H1 (cell line): ENCODE measurements around the gene DAND5. TPM values are rescaled to one million over a fixed set of nuclear protein-coding genes. Genes with fewer than 3 reads are reported as not detected.
A peak's percentile ranks its signal among the peaks of the same experiment; 100 is the strongest.

Experiments
- CTCF ChIA-PET: fragments of 300-600 bp; sonication (Branson Sonifier 250); formaldehyde crosslinking; loops from one replicate; lab custom pipeline; 2021; ENCODE audit not compliant: partially characterized antibody; lab: Charles Lee
- POLR2A ChIA-PET: fragments of 300-600 bp; sonication (Branson Sonifier 250); formaldehyde crosslinking; loops from one replicate; lab custom pipeline; 2021; ENCODE audit warnings: inconsistent platforms; ENCODE audit not compliant: partially characterized antibody; lab: Charles Lee
- DNase-seq, 2 experiments: peaks; one replicate each; pipeline versions ENCODE4 v3.0.0 to v3.0.0-alpha.2; 2010 to 2022; ENCODE audit warnings: low spot score in 2 of 2, low read depth in 1 of 2, mixed read lengths in 1 of 2
- FAIRE-seq: peaks from 2 replicates; lab custom pipeline; 2011; peaks lifted over from hg19 to GRCh38; lab: Jason Lieb, UNC
- H2AFZ ChIP-seq: 2 replicates; pipeline ENCODE4 v1.8.1; 2012; ENCODE audit warnings: low read length, inconsistent platforms
- H2AK5ac ChIP-seq: 2 replicates; pipeline ENCODE4 v1.6.1; 2013; ENCODE audit warnings: low read depth, low read length
- H2BK120ac ChIP-seq: replicated peaks from 2 replicates; pipeline ENCODE3; 2013; ENCODE audit warnings: low read depth, low read length, inconsistent platforms
- H2BK12ac ChIP-seq: 2 replicates; pipeline ENCODE4 v1.6.1; 2013; ENCODE audit warnings: low read depth, low read length
- H2BK15ac ChIP-seq: 2 replicates; pipeline ENCODE4 v1.6.1; 2013; ENCODE audit warnings: low read length
- H2BK20ac ChIP-seq: 2 replicates; pipeline ENCODE4 v1.6.1; 2013; ENCODE audit warnings: low read length
- H2BK5ac ChIP-seq: 2 replicates; pipeline ENCODE4 v1.6.1; 2013; ENCODE audit warnings: low read depth, low read length
- H3K14ac ChIP-seq: 2 replicates; pipeline ENCODE4 v1.6.1; 2013; ENCODE audit warnings: inconsistent platforms; ENCODE audit not compliant: insufficient read length
- H3K18ac ChIP-seq: 2 replicates; pipeline ENCODE4 v1.6.1; 2013; ENCODE audit warnings: low read length; ENCODE audit errors: extremely low read depth
- H3K23ac ChIP-seq: 2 replicates; pipeline ENCODE4 v1.6.1; 2013; ENCODE audit warnings: inconsistent platforms; ENCODE audit not compliant: insufficient read length
- H3K23me2 ChIP-seq: 2 replicates; pipeline ENCODE4 v1.6.1; 2013; ENCODE audit warnings: low read depth, low read length
- H3K27ac ChIP-seq: 2 replicates; pipeline ENCODE4 v1.6.1; 2011; ENCODE audit warnings: low read depth, low read length, inconsistent platforms
- H3K27me3 ChIP-seq, 4 experiments: replicated peaks in 1 of 4; 1 replicate in 1 of 4; 2 replicates in 3 of 4; pipeline versions ENCODE4 v1.6.1 to v1.8.1; 2011 to 2013; ENCODE audit warnings: low read length in 3 of 4, mild to moderate bottlenecking in 3 of 4, inconsistent platforms in 2 of 4, mixed read lengths in 2 of 4, moderate library complexity in 1 of 4; ENCODE audit not compliant: control insufficient read depth in 3 of 4, insufficient read depth in 3 of 4; ENCODE audit errors: extremely low read depth in 1 of 4
- H3K36me3 ChIP-seq, 4 experiments: 2 replicates each; pipeline versions ENCODE4 v1.6.1 to v1.8.1; 2011 to 2013; ENCODE audit warnings: mild to moderate bottlenecking in 4 of 4, low read length in 3 of 4, moderate library complexity in 2 of 4, control low read depth in 1 of 4, inconsistent platforms in 1 of 4; ENCODE audit not compliant: insufficient read depth in 4 of 4, control insufficient read depth in 2 of 4
- H3K4ac ChIP-seq: replicated peaks from 2 replicates; pipeline ENCODE3; 2013; ENCODE audit warnings: low read length, low read depth, mixed read lengths, inconsistent platforms; ENCODE audit not compliant: insufficient read length
- H3K4me1 ChIP-seq, 4 experiments: replicated peaks in 1 of 4; 1 replicate in 1 of 4; 2 replicates in 3 of 4; pipeline versions ENCODE4 v1.6.1 to v1.8.1; 2011 to 2013; ENCODE audit warnings: low read length in 3 of 4, inconsistent platforms in 2 of 4, mixed read lengths in 1 of 4; ENCODE audit not compliant: insufficient read depth in 4 of 4, control insufficient read depth in 3 of 4
- H3K4me2 ChIP-seq, 2 experiments: 2 replicates each; pipeline versions ENCODE4 v1.6.1 to v1.8.1; 2011 to 2013; ENCODE audit warnings: low read depth in 2 of 2, low read length in 2 of 2, control low read depth in 1 of 2, inconsistent platforms in 1 of 2, mild to moderate bottlenecking in 1 of 2; ENCODE audit not compliant: insufficient read depth in 1 of 2
- H3K4me3 ChIP-seq, 4 experiments: fragments of 200-600, 300-600 bp in 1 of 4; sonication (generic), shearing (Covaris generic), sonication (Bioruptor Twin) in 1 of 4; 2 replicates each; pipeline versions ENCODE4 v1.5.1 to v1.8.1; 2011 to 2016; ENCODE audit warnings: low read length in 4 of 4, low read depth in 3 of 4, control low read depth in 2 of 4, inconsistent platforms in 2 of 4, mild to moderate bottlenecking in 2 of 4, mixed read lengths in 1 of 4, moderate library complexity in 1 of 4; ENCODE audit not compliant: insufficient read depth in 2 of 4; ENCODE audit errors: extremely low read depth in 1 of 4
- H3K56ac ChIP-seq: replicated peaks from 2 replicates; pipeline ENCODE3; 2013; ENCODE audit warnings: low read depth, mild to moderate bottlenecking, mixed read lengths, low read length, inconsistent platforms; ENCODE audit not compliant: insufficient read length
- H3K79me1 ChIP-seq: 2 replicates; pipeline ENCODE4 v1.6.1; 2013; ENCODE audit warnings: low read depth, low read length, control low read depth
- H3K79me2 ChIP-seq, 2 experiments: 2 replicates each; pipeline versions ENCODE4 v1.6.1 to v1.8.1; 2012 to 2013; ENCODE audit warnings: low read length in 2 of 2, mild to moderate bottlenecking in 2 of 2, inconsistent platforms in 1 of 2; ENCODE audit not compliant: insufficient read depth in 2 of 2, control insufficient read depth in 1 of 2
- H3K9ac ChIP-seq, 4 experiments: replicated peaks in 1 of 4; 1 replicate in 1 of 4; 2 replicates in 3 of 4; pipeline versions ENCODE4 v1.6.1 to v1.8.1; 2011 to 2013; ENCODE audit warnings: low read depth in 3 of 4, low read length in 3 of 4, control low read depth in 2 of 4, mild to moderate bottlenecking in 2 of 4, moderate library complexity in 2 of 4, inconsistent platforms in 1 of 4; ENCODE audit errors: extremely low read depth in 1 of 4
- H3K9me3 ChIP-seq, 2 experiments: 2 replicates each; pipeline versions ENCODE4 v1.6.1 to v1.8.1; 2012 to 2013; ENCODE audit warnings: mild to moderate bottlenecking in 2 of 2, moderate library complexity in 2 of 2, control low read depth in 1 of 2, inconsistent platforms in 1 of 2, low read depth in 1 of 2, low read length in 1 of 2, mixed read lengths in 1 of 2; ENCODE audit not compliant: insufficient read depth in 2 of 2
- H4K20me1 ChIP-seq, 2 experiments: replicated peaks in 1 of 2; 2 replicates each; pipeline versions ENCODE3 to v1.8.1; 2011 to 2013; ENCODE audit warnings: inconsistent platforms in 2 of 2, low read length in 2 of 2, mild to moderate bottlenecking in 1 of 2; ENCODE audit not compliant: insufficient read depth in 2 of 2, control insufficient read depth in 1 of 2
- H4K5ac ChIP-seq: 2 replicates; pipeline ENCODE4 v1.6.1; 2013; ENCODE audit warnings: low read length, low read depth, mixed read lengths, inconsistent platforms; ENCODE audit not compliant: insufficient read length
- H4K8ac ChIP-seq: 2 replicates; pipeline ENCODE4 v1.8.0; 2013; ENCODE audit warnings: mild to moderate bottlenecking, moderate library complexity, low read length, inconsistent platforms; ENCODE audit not compliant: insufficient read depth; ENCODE audit errors: extremely low read depth
- H4K91ac ChIP-seq: replicated peaks from 2 replicates; pipeline ENCODE3; 2013; ENCODE audit warnings: low read length, mixed read lengths, inconsistent platforms; ENCODE audit not compliant: insufficient read length
- CHD1 ChIP-seq: IDR thresholded peaks from 2 replicates; pipeline ENCODE4 v1.6.1; 2012; ENCODE audit warnings: low read depth, low read length, improper control_type of control experiment
- JUN ChIP-seq: IDR thresholded peaks from 2 replicates; pipeline ENCODE4 v1.6.1; 2011; ENCODE audit warnings: low read depth, mild to moderate bottlenecking, improper control_type of control experiment, low read length
- JUND ChIP-seq: IDR thresholded peaks from 2 replicates; pipeline ENCODE4 v1.6.1; 2011; ENCODE audit warnings: mild to moderate bottlenecking, improper control_type of control experiment, low read length
- SIN3A ChIP-seq, 2 experiments: IDR thresholded peaks in 1 of 2; conservative IDR thresholded peaks in 1 of 2; 2 replicates each; pipeline ENCODE4 v1.6.1; 2011 to 2012; ENCODE audit warnings: low read length in 2 of 2, improper control_type of control experiment in 1 of 2, low read depth in 1 of 2, mild to moderate bottlenecking in 1 of 2
- SP2 ChIP-seq: IDR thresholded peaks from 2 replicates; pipeline ENCODE4 v1.6.1; 2012; ENCODE audit warnings: mild to moderate bottlenecking, low read length, inconsistent platforms
- TAF1 ChIP-seq: IDR thresholded peaks from 2 replicates; pipeline ENCODE4 v1.6.1; 2011; ENCODE audit warnings: mild to moderate bottlenecking, low read depth, low read length
- TEAD4 ChIP-seq: IDR thresholded peaks from 2 replicates; pipeline ENCODE4 v1.6.1; 2012; ENCODE audit warnings: low read depth, low read length, inconsistent platforms, mixed read lengths
- WGBS, 2 experiments: shearing (Covaris generic) in 1 of 2; methylation state at CpG; one replicate each; pipeline versions ENCODE4 v1.1.6 to v1.1.7; 2013 to 2015; ENCODE audit warnings: low lambda C conversion rate in 2 of 2, mixed read lengths in 2 of 2, inconsistent platforms in 1 of 2, low coverage in 1 of 2, missing lambda C conversion rate in 1 of 2; ENCODE audit not compliant: insufficient replicate concordance in 2 of 2, insufficient coverage in 1 of 2, insufficient read length in 1 of 2; ENCODE audit errors: extremely low coverage in 1 of 2, missing lambda C conversion rate in 1 of 2; 5-methylcytosine and 5-hydroxymethylcytosine counted together
- polyA plus RNA-seq, 7 experiments: library from polyadenylated mRNA; depleted of rRNA in 3 of 7; stranded (reverse) in 5 of 7; unstranded in 2 of 7; fragments of >200 nt in 5 of 7; fragments of 200-250 nt in 2 of 7; gene quantifications; 1 replicate in 5 of 7; 2 replicates in 1 of 7; 4 replicates in 1 of 7; pipeline versions ENCODE4 v1.2.1 to v1.2.3, GENCODE V29; 2011 to 2013; ENCODE audit warnings: missing spikeins in 2 of 7, mixed read lengths in 2 of 7
- total RNA-seq: library from RNA; stranded (reverse); fragmentation: NEBNext Ultra II Directional; extraction: Animal tissue kit (Norgen Biotek cat#: 25700); gene quantifications from 2 replicates; pipeline ENCODE4 v1.2.1, GENCODE V29; 2021

Gene DAND5
- total and polyA plus RNA-seq, 2 of the 8 experiments (the other 6 are each of a cell fraction or from before 2014, with no cell fraction given), result 0.14 to 0.17 TPM

- H3K4ac ChIP-seq, result no peak overlapping the region
- no peak overlapping the region for H4K5ac ChIP-seq
- no peak overlapping the region for H4K91ac ChIP-seq
- H2AK5ac ChIP-seq, result no peak overlapping the region
- no peak overlapping the region for H3K9ac ChIP-seq
- H3K9me3 ChIP-seq, result no peaks in the 10 kb centered on the region
- ChIA-PET CTCF (no interaction called here), POLR2A (no interaction called here)
- H3K4me3 ChIP-seq, result no peak overlapping the region
- peaks cover 0 to 13% (median 5%) of the 10 kb centered on the region in 4 experiments; a peak in 4 of 7 replicates for H3K4me1 ChIP-seq
- H3K14ac ChIP-seq, result no peak overlapping the region
- 72% methylated on average over 10 of the region's 10 CpGs; no CpG with 5 or more reads in 1 of the 2 experiments for WGBS, 2 experiments
- H3K18ac ChIP-seq, result no peak overlapping the region
- peaks cover 0 to 26% of the 10 kb centered on the region in 2 experiments for H4K20me1 ChIP-seq
- no peak overlapping the region for H2BK20ac ChIP-seq
- no peaks in the 10 kb centered on the region for H3K79me2 ChIP-seq
- no peak overlapping the region for H4K8ac ChIP-seq
- no peak overlapping the region for H3K23ac ChIP-seq
- H3K79me1 ChIP-seq, result no peaks in the 10 kb centered on the region
- DNase-seq (no peak), FAIRE-seq (no peak)
- H2BK12ac ChIP-seq, result peak overlapping the region; percentile 63; the same call in 1 of the 2 replicates
- H3K23me2 ChIP-seq, result peaks cover 26% of the 10 kb centered on the region
- TF ChIP-seq SIN3A (conservative IDR thresholded peaks at IDR 0.05 in 1 of 2, IDR thresholded peaks at IDR 0.05 in 1 of 2; ENCODE audit: low read depth in 1 of 2, low read length in 2 of 2) (no peak), SP2 (no peak), JUND (no peak), JUN (no peak), TEAD4 (no peak), TAF1 (no peak), CHD1 (no peak)
- H2BK5ac ChIP-seq, result no peak overlapping the region
- H3K36me3 ChIP-seq, result no peaks in the 10 kb centered on the region
- H2BK120ac ChIP-seq, result no peak overlapping the region
- peaks cover 0 to 59% (median 50%) of the 10 kb centered on the region in 4 experiments; a peak in 6 of 7 replicates for H3K27me3 ChIP-seq
- no peak overlapping the region for H2BK15ac ChIP-seq
- H3K56ac ChIP-seq, result no peak overlapping the region
- H3K27ac ChIP-seq, result no peak overlapping the region
- no peak overlapping the region for H3K4me2 ChIP-seq
- no peak overlapping the region for H2AFZ ChIP-seq
Observed at GRCh38 chr19:12987781-12988180, 18.4 kb downstream of the DAND5 start.
